NB4 (cell line): Measurements from ENCODE around the gene KIAA1671.

Experiments
- DNase-seq: peaks from one replicate; pipeline ENCODE4 v3.0.0; 2010; ENCODE audit warnings: low read depth
- H3K4me3 ChIP-seq: one replicate; pipeline ENCODE4 v1.5.1; 2011; ENCODE audit warnings: mild to moderate bottlenecking, low read depth, low read length, moderate library complexity
- CTCF ChIP-seq: IDR thresholded peaks from one replicate; pipeline ENCODE4 v1.5.1; 2012; ENCODE audit warnings: low read depth, low read length
- MAX ChIP-seq: IDR thresholded peaks from 2 replicates; pipeline ENCODE4 v1.6.1; 2011; ENCODE audit warnings: low read depth, low read length
- MYC ChIP-seq: IDR thresholded peaks from 2 replicates; pipeline ENCODE4 v1.6.1; 2011; ENCODE audit warnings: low read depth, low read length
- POLR2A ChIP-seq: IDR thresholded peaks from 2 replicates; pipeline ENCODE4 v1.6.1; 2011; ENCODE audit warnings: mild to moderate bottlenecking; ENCODE audit not compliant: insufficient read length; ENCODE audit errors: extremely low read depth

KIAA1671 gene

DNA sequence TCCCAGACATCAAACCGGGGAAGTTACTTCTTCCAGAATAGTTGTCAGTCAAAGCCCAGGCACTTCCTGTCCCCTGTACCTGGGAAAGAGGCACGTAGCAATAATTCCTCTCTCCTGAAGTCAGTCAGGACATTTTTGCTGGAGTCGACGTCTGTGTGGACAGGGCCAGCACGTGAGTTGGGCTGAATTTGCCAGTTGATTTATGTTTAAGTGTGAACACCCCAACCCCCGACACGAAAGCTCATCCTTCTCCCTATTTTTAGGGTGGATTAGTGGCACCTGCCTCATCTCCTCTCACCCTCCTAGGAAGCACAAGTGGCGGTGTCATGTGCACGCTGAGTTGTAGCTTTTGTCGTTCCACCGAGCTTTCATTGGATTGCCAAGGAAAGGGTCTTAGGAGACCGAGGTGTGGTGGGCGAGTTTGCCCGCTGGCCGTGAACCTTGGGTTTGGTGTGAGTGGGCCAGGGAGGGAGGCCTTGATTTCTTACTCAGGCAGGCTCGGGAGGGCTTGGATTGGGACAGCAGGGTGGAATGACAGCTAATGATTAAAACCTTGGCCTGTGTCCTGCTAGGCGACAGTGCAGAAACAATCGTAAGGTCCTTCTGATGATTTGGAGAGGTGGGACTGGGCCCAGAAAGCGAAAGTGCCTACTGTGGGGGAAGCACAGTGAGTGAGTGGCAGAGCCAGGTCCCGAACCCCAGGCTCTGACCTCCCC, 160.2 kb downstream of the KIAA1671 start:
- H3K4me3 ChIP-seq = no peak overlapping the region
- no peak for DNase-seq
- TF ChIP-seq POLR2A = no peak
- TF ChIP-seq CTCF = no peak
- TF ChIP-seq MYC = no peak
- TF ChIP-seq MAX = no peak

- DNase-seq = no peak
Measured at GRCh38 chr22:25113316-25113721, 160.8 kb downstream of the KIAA1671 start.

DNA sequence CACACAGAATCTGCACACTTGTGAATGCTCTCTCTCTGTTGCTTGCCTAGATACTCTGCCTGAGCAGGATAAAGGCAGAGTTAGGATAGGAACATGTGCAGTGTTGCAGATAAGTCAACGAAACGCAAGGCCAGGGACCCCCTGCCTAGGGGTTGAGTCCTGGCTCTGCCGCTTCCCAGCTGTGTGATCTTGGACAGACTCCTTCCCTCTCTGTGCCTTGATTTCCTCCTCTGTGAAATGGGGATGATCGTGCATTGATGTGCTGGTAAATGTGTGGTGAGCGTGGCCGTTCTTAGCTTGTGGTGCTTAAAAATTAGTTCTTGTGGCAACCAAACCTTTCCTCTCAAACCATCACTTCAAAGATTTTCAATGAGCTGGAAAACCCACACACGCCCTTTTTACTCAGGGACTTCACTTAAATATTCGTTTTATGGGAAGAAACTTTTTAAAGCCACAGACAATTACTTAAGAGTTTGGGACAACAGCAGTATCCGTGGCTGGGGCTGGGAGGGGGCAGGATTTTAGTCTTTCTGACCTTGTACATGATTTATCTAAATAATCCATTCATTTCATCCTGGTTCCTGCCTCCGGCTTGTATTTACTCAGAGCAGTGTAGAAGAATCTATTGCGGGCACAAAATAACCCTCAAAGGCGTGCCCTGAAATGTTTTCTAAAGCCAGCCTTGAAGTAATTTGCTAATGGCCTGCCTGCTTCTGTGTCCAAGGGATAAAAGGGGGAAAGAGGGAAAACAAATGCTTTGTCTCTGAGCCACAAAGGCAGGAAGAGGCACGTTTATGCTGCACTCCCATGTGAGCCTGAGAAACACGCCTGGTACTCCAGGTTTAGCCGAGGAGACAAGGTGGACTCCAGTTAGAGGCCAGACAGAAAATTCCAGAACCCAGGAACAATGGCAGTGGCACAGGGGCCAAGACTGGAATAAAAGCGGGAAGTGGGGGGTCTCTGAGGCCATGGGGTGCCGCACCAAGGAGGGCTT, 162.2 kb downstream of the KIAA1671 start:
- no peak for DNase-seq
- TF ChIP-seq MYC = no peak
- TF ChIP-seq MAX = no peak
- no peak for TF ChIP-seq CTCF
- no peak for TF ChIP-seq POLR2A
- H3K4me3 ChIP-seq = no peak overlapping the region

More at GRCh38 chr22:25113316-25113721, 160.8 kb downstream of the KIAA1671 start:
- H3K4me3 ChIP-seq = no peak overlapping the region
- TF ChIP-seq CTCF (no peak), POLR2A (no peak), MAX (no peak), MYC (no peak)

- TF ChIP-seq MYC = no peak
- TF ChIP-seq POLR2A = no peak
- no peak for TF ChIP-seq MAX
- TF ChIP-seq CTCF = no peak
Measured at GRCh38 chr22:25119609-25120008, 167.1 kb downstream of the KIAA1671 start.

DNA sequence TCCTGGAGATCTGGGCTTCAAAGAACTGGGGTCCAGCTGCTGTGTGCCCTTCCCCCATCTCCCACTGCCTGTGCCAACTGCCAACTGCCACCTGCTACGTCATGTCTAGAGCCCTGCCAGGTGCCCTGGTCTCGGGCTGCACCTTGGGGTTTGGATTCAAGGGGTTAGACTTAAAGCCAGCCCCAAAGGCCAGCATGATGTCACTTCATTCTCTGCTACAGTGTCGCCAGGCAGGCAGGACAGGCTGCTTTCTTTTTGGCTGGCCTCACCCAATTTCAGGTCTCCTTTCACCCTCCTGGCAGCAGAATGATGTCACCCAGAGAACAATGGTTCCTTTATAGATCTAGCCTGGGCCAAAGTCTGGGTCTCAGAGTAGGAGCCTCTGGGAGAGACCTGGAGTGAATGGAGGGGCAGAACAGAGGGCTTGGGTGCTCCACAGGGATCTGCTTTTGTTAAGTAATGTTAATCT, 167.6 kb downstream of the KIAA1671 start:
- DNase-seq = no peak
- no peak for TF ChIP-seq POLR2A
- TF ChIP-seq MYC = no peak
- no peak for TF ChIP-seq MAX
- no peak for TF ChIP-seq CTCF

More at GRCh38 chr22:25119609-25120008, 167.1 kb downstream of the KIAA1671 start:
- H3K4me3 ChIP-seq = no peak overlapping the region
- DNase-seq = no peak

More for the DNA sequence above, 167.6 kb downstream of the KIAA1671 start:
- H3K4me3 ChIP-seq = no peak overlapping the region
